GM21360 (cell line): ENCODE measurements around the gene APC2.

Source experiments
- ATAC-seq: cut with Tn5 transposase; IDR thresholded peaks from one replicate; pipeline ENCODE4 v1.9.1; 2021; ENCODE audit warnings: mild to moderate bottlenecking, moderate library complexity; ENCODE audit not compliant: unreplicated experiment

Gene APC2

DNA sequence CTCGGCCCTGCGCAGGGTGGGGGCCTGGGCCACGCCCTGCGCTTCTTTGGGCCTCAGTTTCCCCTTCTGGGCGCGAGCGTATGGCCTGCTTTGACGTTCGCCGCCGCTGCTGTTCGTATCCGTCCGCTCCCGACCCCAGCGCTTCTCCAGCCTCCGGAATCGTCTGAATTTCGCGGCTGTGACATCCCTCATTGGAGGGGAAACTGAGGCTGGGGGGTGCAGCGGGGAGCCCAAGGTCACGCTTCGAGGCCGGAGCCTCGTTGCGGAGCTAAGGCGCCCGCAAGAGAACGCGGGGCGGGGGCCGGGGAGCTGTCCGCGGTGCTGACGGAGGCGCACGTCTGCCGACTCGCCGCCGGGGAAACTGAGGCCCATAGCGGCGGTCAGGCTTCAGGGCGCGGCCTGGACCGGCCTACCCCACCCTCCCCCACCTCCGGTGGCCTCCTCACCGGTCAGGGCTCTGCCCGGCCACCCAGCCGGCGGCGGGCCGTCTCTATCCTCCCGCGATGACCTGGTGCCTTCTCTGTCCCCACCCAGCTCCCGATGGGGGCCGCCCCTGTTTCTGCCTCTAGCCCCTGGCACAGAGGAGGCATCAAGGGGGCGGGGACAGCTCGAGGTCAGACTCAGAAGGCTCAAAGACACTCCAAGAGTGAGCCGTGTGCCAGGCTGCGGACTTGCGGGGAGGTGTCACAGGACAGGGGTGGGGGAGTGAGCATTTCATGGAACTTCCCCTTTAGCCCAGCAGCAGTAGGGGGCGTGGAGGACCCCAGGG is 3.0 kb upstream of the APC2 start:
- no peak for ATAC-seq

DNA sequence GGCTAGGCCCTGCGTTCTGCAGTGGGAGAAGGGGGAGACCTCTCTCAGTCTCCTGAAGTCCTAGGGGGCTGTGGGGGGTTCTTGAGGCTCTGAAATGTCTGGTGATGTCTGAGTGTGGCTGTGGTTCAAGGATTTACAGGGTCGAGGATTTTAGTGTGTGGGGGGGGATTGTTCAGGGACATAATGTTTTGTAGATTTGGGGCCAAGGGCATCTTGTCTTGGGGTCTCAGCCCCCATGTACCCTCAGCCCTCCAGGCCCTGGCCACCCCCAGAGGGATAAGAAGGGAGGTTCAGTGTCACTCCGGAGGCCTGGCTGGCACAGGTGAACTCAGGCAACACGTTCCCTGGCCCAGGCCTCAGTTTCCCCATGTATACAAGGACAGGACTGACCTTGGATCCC is 2.4 kb upstream of the APC2 start:
- no peak for ATAC-seq

DNA sequence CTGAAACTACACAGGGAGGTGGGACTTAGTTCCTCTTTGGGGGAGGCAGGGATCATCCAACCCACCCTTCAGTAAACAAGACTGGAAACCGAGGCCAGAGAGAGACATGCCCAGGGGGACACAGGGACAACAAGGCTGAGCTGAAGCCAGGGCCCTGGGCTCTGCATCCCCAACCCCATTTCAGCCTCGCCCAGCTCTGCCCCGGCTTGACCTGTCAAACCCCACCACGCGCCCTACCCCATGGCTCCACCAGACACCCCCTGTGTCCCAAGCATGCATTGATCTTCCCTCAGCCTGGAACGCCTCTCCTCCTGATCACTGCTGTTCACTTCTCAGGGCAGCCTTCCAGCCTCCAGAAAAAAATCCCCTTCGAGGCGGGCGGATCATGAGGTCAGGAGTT is 2.0 kb upstream of the APC2 start:
- no peak for ATAC-seq

DNA sequence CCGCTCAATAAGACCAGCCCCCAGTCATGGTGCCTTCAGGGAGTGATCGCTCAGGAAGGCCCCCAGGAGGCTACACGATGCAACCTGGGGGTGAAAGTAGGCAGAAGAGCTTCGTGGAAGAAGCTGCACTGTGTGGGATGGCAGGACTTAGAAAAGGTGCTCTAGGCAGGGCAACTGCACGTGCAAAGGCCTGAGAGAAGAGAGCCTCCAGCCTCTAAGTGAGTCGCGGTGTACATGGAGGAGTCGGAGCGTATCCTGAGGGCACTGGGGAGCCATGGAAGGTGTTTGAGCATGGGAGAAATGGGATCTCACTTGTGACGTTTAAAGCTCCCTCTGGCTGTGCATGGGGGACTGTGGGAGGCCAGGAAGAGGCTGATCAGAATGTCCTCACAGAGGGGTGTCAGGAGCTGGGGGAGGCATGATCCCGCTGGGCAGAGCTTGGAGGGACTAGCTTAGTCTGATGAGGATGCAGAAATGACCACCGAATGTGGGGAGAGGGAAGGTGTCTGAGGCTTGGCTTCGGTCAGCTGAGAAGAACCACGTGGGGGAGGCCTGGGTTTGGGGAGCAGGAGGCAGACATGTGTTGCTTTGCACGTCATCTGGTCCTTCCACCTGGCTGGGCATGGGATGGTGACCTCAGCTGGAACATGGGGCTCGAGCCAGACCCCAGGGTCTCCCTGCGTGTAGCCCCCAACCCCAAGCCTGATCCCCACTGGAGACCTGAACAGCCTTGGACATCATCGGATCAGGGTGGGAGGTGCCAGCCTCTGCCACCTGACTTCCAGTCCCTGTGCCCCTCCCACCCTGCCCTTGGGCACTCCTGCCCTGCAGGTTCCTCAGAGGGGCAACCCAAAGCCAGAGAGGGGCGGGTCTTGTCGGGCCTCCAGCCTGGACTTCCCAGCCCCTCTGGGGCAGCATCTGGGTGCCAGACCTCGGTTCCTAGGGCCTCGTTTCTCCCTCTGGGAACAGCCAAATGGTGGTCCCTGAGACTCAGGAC is 1.1 kb downstream of the APC2 start:
- no peak for ATAC-seq

DNA sequence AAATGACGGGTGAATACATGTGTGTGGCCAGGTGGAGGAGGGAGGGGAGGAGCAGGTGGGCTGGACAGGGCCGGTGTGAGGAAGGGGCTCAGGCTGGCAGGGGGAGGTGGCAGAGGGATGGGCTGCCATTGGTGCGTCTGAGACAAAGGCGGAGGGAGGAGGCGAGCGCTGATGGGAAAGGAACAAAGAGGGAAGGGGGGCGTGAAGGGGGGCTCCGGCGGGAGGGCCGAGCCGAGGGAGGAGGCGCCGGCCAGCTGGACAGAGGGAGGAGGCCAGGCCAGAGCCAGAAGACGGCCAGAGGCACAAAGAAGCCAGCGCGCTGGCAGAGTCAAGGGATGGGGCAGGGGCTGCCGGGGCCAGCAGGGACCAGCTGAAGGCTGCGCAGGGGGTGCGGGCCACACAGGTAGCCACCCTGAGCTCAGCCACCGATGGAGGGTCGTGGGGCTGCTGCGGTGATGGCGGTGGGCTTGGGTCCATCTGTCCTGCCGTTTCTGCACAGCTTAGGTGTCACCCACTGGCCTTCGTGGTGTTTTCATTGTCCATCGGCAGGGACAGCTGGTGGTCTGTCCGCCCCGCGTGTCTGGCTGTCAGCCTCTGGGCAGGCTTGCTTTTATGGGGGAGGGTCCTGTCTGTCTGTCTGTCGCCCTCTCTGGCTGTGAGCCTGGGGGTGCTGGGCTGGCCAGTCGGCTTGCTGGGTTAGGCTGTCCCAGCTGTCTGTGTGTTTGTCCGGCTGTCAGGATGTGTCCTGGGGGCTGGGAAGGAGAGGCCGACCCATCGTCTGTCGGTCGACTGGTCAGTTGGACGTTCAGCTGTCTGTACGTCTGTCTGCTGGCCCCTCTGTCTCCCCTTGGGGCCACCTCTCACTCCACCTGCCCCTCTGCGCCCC is 2.2 kb downstream of the APC2 start:
- no peak for ATAC-seq

DNA sequence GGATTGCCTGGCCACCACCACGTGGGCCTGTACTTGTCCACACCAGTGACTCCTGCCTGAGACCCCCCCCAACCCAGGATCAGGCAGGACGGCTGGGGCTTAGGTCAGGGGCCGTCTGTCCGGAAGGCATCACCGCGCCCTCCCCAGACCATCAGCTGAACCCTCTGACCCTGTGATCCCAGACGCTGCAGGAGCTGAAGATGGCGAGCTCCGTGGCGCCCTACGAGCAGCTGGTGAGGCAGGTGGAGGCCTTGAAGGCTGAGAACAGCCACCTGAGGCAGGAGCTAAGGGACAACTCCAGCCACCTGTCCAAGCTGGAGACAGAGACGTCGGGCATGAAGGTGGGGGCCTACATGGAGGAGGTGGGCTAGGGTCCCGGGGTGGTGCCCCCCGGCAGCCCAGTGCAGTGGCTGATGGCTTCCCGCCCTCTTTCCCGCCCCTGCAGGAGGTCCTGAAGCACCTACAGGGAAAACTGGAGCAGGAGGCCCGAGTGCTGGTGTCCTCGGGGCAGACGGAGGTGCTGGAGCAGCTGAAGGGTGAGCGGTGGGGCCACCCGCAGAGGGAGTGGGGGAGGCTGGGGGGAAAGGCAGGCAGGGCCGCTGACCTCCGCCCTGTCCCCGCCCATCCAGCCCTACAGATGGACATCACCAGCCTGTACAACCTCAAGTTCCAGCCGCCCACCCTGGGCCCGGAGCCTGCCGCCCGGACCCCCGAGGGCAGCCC is 3.0 kb downstream of the APC2 start:
- ATAC-seq: no peak

DNA sequence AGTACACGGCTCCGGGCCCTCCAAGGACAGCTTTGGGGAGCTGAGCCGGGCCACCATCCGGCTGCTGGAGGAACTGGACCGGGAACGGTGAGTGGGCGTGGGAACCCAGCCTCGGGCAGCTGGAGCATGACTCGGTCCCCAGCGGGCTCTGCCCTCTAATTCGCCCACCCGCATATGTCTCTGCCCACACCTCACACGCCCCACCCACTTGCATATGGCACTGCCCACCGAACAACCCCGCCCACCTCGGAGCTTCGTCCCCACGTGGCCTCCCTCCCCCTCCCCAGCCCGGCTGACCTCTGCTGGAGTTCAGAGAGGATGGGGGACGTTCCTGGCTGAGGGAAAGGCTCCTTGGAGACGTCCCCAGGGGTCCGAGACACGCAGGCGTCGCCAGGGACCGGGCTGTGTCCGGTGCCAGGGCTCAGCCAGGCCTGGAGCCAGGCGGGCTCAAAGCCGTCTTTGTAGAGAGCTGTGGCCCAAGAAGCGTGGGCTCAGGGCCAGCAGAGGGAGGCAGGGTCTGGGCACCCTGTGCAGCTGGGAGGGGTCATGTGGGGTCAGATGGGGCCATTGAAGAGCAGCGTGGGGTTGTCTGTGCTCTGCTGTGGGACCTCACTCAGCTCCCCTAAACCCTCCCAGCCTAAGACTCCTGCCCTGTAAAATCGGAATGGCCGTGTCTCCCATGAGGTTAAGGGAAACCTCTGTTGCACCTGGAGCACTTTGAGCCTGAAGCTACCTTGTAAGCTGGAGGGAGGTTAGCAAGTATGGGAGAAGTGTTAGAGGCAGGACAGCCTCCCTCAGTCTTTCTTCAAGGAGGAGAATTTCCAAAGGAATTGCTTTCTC is 3.8 kb downstream of the APC2 start:
- ATAC-seq: no peak

DNA sequence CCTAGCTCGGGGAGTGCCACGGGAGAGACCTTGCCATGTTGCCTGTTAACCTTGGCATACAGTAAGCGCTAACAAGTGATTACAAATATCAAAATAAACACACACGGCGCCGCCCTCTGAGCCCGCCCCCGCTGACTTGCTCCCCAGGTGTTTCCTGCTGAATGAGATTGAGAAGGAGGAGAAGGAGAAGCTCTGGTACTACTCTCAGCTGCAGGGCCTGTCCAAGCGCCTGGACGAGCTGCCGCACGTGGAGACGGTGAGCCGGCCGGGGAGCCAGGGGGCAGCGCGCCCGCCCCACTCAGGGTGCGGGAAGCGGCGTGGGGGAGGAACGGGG is 5.0 kb downstream of the APC2 start:
- no peak for ATAC-seq

DNA sequence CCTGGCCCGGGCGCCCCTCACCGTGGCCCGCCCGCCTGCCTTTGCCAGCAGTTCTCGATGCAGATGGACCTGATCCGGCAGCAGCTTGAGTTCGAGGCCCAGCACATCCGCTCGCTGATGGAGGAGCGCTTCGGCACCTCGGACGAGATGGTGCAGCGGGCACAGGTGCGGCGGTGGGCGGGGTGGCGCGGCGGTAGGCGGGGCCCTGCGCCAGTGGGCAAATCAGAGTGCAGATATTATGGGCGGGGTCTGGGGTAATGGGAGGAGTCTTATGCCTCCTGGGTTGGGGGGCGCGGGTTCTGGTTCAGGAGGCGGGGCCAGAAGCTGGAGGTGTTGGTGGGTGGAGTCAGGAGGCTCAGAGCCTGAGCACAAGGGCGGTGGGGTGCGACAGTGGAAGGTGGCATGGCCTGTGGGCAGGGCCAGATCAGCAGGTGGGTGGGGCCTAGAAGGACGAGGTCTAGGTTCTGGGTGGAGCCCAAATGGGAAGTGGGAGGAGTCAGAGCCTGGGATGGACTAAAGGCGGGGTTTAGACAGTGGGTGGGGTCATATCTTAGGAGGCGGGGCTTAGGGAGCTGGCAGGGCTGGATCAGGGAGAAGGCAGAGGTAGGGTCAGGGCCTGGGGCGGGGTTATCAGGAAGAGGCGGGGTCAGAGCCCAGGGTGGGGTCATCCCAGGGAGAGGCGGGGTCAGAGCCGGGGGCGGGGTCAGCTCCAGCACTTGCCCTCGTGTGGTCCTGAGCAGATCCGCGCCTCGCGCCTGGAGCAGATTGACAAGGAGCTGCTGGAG is 5.6 kb downstream of the APC2 start:
- ATAC-seq: no peak

DNA sequence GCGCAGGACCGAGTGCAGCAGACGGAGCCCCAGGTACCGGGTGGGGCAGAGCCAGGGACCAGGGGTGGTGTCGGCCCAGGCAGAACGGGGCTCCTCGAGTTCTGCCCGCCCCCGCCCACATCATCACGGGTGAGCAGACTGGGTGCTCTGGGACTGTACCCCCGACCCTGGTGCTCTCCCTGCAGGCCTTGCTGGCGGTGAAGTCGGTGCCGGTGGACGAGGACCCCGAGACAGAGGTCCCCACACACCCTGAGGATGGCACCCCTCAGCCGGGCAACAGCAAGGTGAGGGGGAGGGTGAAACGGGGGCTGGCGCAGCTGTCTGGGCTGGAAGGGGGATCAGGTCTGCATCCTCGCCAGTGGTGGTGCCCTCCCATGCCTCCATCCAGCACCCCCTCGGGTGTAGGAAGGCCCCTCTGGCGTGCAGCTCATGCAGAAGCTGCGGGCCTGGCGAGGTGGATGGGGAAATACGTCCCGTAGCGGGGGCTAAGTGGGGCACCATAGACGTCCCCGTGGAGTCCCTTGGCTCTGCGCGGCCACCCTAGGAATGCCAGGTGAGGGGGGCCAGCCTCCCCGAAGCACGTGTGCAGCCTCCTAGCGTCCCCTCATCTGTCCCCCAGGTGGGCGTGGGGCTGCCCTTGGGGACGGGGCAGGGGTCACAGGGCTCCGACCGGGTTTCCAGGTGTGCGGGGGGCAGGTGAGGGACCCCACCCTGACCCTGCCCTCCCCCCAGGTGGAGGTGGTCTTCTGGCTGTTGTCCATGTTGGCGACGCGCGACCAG is 6.4 kb downstream of the APC2 start:
- ATAC-seq: no peak

DNA sequence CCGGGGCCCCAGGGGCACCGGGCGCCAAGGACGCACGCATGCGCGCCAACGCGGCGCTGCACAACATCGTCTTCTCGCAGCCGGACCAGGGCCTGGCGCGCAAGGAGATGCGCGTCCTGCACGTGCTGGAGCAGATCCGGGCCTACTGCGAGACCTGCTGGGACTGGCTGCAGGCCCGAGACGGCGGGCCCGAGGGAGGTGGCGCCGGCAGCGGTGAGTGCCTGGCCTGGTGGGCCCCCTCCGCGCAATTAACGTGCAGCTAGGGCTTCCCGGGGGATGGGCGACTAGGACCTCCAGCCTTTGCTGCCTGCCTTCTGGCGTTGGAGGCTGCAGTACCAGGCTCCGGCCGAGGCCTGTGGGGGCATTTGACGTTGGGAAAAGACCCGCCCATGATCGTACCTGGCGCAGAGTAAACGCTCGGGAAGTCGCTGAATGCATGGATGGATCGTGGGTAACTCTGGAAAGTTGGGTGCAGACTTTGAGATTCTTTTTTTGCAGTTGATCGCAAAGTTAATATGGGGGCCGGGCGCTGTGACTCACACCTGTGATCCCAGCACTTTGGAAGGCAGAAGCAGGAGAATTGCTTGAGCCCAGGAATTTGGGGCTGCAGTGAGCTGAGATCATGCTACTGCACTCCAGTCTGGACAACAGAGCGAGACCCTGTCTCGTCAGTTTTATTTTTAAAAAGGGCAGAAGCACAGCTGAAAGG is 7.3 kb downstream of the APC2 start:
- ATAC-seq: no peak

DNA sequence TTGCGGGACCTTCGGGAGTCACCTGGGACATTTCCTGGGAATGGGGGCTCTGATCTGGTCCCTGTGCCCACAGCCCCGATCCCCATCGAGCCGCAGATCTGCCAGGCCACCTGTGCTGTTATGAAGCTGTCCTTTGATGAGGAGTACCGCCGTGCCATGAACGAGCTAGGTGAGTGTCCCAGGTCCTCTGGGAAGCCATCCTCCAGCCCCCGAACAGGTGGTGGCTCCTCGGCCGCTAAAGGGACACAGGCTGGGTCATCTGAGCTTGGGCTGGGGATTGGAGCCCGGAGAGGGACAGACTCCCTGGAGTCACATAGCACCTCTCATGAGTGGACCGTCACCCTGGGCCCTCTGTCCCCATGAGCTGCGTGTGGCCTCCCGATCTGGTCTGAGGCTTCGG is 8.0 kb downstream of the APC2 start:
- no peak for ATAC-seq

DNA sequence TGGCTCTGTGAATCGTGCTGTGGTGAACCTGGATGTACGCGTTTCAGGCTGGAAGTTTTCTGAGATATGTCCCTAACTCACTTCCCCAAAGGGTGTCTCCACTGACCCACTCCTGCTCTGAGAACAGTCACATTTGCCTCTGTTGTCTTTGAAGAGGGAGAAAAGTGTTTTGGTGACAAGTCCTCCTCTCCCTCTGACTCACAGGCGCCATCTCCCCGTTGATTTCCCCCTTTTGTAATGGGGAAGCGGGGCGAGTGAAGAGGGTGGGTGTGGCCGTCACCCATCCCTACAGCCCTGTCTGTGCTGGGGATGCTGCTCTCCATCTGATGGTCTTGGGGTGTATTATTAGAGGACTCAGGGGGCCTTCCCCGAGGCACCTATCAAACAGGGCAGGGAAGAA is 9.6 kb downstream of the APC2 start:
- no peak for ATAC-seq

DNA sequence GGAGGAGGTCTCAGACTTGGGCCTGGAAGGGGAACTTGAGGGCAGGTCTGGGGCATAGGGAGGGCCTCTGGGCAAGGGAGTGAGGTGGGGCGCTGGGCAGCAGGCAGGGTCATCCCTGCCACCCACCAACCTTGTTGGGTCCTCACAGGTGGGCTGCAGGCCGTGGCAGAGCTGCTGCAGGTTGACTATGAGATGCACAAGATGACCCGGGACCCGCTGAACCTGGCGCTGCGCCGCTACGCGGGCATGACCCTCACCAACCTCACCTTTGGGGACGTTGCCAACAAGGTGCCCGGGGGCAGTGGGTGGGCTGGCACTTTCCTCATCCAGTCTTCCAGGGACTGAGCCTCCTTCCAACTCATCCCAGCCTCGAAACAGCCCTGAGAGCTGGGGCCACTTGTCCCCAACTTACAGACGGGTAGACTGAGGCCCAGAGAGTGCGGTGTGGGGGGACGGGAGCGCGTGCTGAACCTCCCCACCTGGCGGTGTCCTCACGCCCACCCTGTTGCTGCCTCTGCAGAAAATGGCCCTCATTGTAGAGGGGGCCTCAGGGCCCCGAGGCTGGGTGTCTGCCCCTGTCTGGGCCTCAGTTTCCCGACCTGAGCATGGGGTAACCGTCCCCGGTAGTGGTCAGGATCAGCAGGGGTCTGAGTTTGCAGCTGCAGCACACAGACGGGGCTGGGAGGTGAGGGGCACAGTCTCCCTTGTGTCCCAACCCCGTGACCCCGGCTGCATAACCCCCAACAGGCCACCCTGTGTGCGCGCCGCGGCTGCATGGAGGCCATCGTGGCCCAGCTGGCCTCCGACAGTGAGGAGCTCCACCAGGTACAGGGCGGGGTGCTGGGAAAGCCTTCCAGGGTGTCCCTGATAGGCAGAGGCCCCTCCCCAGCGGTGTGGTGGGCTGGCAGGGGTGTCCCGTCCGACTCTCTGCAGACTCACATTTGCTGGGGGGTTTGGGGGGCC is 10.4 kb downstream of the APC2 start:
- no peak for ATAC-seq

DNA sequence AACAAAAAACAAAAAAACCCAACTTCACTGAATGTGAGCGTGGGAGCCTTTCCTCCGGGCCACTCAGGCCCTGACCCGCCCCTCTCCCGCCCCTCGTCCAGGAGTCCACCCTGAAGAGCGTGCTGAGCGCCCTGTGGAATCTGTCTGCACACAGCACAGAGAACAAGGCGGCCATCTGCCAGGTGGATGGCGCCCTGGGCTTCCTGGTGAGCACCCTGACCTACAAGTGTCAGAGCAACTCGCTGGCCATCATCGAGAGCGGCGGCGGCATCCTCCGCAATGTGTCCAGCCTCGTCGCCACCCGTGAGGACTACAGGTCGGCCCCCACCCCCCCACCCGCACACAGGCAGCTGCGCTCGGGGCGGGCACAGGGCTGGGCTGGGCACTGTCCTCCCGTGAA is 11.9 kb downstream of the APC2 start:
- no peak for ATAC-seq
